HEK293 (cell line): ENCODE results near the gene FSTL5.

Experiments used
- GLI4 ChIP-seq: fragments of 450-650 bp; formaldehyde crosslinking; IDR thresholded peaks from 2 replicates; pipeline ENCODE4 v1.5.1; 2016; ENCODE audit warnings: missing biosample characterization, missing genetic modification characterization
- ZBTB1 ChIP-seq: fragments of 450-650 bp; formaldehyde crosslinking; IDR thresholded peaks from 2 replicates; pipeline ENCODE4 v1.5.1; 2016; ENCODE audit warnings: missing biosample characterization, missing genetic modification characterization
- ZNF114 ChIP-seq: fragments of 450-650 bp; formaldehyde crosslinking; IDR thresholded peaks from 2 replicates; pipeline ENCODE4 v1.5.0; 2017; ENCODE audit warnings: missing biosample characterization, missing genetic modification characterization
- ZNF174 ChIP-seq: fragments of 450-650 bp; formaldehyde crosslinking; IDR thresholded peaks from 2 replicates; pipeline ENCODE4 v1.5.0; 2017; ENCODE audit warnings: missing biosample characterization, mild to moderate bottlenecking, missing genetic modification characterization
- ZNF24 ChIP-seq: fragments of 450-650 bp; formaldehyde crosslinking; IDR thresholded peaks from 2 replicates; pipeline ENCODE4 v1.5.1; 2016; ENCODE audit warnings: missing biosample characterization, missing genetic modification characterization
- ZNF366 ChIP-seq: fragments of 450-650 bp; formaldehyde crosslinking; conservative IDR thresholded peaks from 2 replicates; pipeline ENCODE4 v1.5.1; 2016; ENCODE audit warnings: missing biosample characterization, missing genetic modification characterization
- TF ChIP-seq, protein P1 (sequence below): fragments of 450-650 bp; formaldehyde crosslinking; IDR thresholded peaks from 2 replicates; pipeline ENCODE4 v1.5.1; 2016; ENCODE audit warnings: missing biosample characterization, missing genetic modification characterization
- TF ChIP-seq, protein P2 (sequence below): fragments of 450-650 bp; formaldehyde crosslinking; IDR thresholded peaks from 2 replicates; pipeline ENCODE4 v1.5.1; 2016; ENCODE audit warnings: missing biosample characterization, missing genetic modification characterization
- TF ChIP-seq, protein P3 (sequence below): fragments of 450-650 bp; IDR thresholded peaks from 2 replicates; pipeline ENCODE4 v1.5.1; 2018; ENCODE audit warnings: missing biosample characterization, missing genetic modification characterization

DNA sequence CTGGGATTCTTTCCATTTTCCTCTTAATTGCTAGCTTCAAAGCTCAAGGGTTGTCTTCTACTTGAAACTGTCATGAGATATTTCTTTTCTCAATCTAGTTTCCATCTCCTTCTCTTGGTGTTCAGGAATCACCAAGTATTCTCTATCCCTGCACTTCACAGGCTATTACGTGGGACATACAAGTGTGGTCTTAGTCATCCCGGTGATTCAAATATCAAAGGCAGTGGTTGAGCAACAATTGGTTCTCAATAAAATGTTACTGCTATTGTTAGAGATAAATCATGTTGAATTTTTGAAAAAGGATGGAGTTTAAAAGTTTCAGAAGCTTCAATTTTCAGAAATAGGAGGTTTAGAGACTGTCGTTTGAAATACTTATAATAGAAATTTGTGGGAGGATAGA is 812.9 kb downstream of the FSTL5 start:
- TF ChIP-seq ZNF24 (no peak), GLI4 (tag by site-specific recombination) (no peak), ZNF114 (no peak), ZNF174 (no peak), ZNF366 (tag by site-specific recombination) (no peak), ZBTB1 (tag by site-specific recombination) (no peak)
- TF ChIP-seq, protein P1, sequence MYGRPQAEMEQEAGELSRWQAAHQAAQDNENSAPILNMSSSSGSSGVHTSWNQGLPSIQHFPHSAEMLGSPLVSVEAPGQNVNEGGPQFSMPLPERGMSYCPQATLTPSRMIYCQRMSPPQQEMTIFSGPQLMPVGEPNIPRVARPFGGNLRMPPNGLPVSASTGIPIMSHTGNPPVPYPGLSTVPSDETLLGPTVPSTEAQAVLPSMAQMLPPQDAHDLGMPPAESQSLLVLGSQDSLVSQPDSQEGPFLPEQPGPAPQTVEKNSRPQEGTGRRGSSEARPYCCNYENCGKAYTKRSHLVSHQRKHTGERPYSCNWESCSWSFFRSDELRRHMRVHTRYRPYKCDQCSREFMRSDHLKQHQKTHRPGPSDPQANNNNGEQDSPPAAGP (tag by site-specific recombination) = no peak
- TF ChIP-seq, protein P2, sequence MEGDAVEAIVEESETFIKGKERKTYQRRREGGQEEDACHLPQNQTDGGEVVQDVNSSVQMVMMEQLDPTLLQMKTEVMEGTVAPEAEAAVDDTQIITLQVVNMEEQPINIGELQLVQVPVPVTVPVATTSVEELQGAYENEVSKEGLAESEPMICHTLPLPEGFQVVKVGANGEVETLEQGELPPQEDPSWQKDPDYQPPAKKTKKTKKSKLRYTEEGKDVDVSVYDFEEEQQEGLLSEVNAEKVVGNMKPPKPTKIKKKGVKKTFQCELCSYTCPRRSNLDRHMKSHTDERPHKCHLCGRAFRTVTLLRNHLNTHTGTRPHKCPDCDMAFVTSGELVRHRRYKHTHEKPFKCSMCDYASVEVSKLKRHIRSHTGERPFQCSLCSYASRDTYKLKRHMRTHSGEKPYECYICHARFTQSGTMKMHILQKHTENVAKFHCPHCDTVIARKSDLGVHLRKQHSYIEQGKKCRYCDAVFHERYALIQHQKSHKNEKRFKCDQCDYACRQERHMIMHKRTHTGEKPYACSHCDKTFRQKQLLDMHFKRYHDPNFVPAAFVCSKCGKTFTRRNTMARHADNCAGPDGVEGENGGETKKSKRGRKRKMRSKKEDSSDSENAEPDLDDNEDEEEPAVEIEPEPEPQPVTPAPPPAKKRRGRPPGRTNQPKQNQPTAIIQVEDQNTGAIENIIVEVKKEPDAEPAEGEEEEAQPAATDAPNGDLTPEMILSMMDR = no peak
- TF ChIP-seq, protein P3, sequence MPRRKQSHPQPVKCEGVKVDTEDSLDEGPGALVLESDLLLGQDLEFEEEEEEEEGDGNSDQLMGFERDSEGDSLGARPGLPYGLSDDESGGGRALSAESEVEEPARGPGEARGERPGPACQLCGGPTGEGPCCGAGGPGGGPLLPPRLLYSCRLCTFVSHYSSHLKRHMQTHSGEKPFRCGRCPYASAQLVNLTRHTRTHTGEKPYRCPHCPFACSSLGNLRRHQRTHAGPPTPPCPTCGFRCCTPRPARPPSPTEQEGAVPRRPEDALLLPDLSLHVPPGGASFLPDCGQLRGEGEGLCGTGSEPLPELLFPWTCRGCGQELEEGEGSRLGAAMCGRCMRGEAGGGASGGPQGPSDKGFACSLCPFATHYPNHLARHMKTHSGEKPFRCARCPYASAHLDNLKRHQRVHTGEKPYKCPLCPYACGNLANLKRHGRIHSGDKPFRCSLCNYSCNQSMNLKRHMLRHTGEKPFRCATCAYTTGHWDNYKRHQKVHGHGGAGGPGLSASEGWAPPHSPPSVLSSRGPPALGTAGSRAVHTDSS (tag by site-specific recombination) = no peak
